ENCODE measurements around the gene KCTD19.

Gene KCTD19

DNA sequence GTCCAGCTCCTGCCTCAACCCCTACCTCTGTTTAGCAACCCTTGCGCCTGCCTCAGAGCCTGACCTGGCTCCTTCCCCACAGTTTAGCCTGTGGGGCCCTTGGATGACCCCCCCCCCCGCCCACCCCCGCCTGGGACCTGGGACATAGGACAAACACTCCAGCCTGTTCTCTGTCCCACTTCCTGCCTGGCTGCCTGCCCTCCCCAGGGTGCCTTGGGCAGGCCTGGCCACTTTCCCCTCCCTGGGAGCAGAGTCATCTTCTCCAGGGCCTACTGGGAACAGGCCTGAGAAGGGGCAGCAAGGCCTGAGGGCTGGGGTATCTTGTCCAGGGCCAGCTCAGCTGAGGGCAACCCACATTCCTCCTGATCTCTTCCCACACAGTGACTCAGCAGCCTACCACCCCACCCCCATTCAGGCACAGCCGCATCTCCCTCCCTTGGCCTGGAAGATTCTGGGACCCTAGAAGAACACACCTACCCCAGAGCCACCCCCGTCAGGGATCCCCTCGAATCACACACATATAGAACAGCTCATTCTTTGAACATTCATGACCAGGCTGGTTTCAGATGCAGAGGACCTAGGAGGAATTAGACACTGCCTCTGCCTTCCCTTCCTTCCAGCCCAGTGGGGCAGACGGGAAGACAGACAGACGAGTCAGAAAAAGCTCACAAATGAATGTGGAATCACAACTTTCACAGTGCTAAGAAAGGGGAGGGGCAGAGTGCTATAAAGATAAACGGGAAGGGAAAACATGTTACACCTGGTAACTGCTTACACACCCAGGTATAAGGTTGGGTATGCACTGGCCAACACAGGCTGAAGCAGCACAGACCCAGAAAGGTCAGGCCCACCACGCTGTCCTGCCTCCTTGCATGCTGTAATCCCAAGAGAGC, 85.3 kb downstream of the KCTD19 start:
- DNase-seq, result no peak

DNA sequence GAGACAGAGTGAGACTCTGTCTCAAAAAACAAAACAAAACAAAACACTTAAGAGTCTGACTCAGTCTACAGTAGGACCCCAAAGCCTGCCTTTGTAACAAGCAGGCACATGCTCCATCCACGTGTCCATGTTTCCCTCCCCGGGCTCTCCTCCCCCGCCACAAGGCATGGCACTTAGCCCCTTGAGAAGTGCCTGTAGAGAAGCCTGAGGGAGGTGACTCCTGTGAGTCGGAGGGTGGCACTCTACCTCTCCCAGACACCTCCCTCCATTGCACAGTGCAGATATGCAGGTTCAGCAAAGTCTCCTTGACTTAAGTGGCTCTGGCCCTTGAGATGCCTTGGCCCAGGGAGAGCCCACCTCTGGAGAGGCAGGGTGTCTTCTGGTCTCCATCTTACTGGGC, 86.0 kb downstream of the KCTD19 start:
- DNase-seq, result no peak

Data from SHP77 (cell line).